ENCODE results near the gene SLC12A8.

DNA sequence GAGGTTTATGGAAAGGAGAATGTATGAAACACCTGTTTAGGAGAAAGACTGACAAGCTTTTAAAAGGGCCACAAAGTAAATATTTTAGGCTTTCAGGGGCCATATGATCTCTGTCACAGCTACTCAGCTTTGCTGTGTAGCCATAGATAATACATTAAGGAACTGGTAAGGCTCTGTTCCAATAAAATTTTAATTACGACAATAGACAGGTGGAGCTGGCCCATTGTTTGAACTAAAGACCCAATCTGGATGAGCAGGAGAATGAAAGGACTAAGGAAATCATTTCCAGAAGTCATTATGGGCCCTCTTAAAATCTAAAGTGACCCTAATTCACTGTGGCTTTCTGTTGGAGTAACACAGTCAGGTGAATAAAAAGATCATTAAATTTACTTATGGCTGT, 48.5 kb upstream of the SLC12A8 start:
- TF ChIP-seq CTCF (IDR thresholded peaks at IDR 0.05; ENCODE audit: low read length) (no peak), EZH2 (optimal IDR thresholded peaks at IDR 0.05; ENCODE audit: low read depth, low read length) (no peak)
